Raji (cell line): Measurements from ENCODE around the gene JAZF1.

Experiments used
- POLR2A ChIP-seq: IDR thresholded peaks from 2 replicates; pipeline ENCODE4 v1.6.1; 2011; ENCODE audit warnings: low read depth, low read length, control low read depth; ENCODE audit not compliant: insufficient read depth

Gene JAZF1

GRCh38 chr7:28067171-28067570 lies 113.4 kb downstream of the JAZF1 start:
- TF ChIP-seq POLR2A, result no peak

DNA sequence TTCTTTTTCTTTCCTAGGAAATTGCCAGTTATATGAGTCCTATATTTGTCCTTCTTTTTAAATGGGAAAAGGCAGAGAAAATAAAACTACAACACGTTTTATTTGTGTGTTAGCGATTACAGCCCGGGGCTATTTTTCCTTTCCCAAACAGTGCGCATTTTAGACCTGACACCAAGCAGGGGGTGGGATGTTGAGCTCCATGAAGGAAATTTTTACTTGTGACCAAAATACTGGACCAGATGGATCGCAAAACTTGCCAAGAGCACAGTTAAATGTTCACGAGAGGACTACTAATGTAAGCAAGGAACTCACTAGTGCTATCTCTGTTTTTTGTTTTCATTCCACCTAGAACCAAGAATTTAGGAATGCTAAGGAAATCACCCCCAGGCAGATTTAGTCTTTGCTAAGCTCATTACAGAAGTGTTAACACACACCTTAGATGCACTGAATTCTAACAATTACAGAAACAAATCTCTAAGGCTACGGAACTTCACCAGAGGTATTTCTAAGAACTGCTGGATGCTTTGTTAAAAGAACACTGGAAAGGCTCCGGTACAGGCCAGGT lies 114.8 kb downstream of the JAZF1 start:
- no peak for TF ChIP-seq POLR2A

GRCh38 chr7:28065308-28065707 lies 115.3 kb downstream of the JAZF1 start:
- TF ChIP-seq POLR2A, result no peak

DNA sequence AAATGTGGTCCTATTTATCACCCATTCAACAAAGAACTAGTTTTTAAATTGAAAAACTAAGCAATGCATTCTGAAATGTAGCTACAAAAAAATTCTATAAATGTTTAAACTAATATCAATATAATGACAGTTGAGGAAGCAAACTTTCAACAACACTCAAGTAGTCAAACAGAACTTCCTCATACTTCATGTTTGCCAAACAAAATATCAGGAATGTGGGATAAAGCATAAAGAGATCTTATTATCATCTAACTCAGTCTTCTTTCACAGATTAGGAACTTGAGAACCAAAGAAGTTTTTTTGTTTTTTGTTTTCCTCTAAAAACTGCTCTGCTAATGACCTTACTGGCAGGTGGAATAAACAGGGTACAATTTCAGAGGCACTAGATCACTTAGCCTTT lies 116.2 kb downstream of the JAZF1 start:
- no peak for TF ChIP-seq POLR2A

DNA sequence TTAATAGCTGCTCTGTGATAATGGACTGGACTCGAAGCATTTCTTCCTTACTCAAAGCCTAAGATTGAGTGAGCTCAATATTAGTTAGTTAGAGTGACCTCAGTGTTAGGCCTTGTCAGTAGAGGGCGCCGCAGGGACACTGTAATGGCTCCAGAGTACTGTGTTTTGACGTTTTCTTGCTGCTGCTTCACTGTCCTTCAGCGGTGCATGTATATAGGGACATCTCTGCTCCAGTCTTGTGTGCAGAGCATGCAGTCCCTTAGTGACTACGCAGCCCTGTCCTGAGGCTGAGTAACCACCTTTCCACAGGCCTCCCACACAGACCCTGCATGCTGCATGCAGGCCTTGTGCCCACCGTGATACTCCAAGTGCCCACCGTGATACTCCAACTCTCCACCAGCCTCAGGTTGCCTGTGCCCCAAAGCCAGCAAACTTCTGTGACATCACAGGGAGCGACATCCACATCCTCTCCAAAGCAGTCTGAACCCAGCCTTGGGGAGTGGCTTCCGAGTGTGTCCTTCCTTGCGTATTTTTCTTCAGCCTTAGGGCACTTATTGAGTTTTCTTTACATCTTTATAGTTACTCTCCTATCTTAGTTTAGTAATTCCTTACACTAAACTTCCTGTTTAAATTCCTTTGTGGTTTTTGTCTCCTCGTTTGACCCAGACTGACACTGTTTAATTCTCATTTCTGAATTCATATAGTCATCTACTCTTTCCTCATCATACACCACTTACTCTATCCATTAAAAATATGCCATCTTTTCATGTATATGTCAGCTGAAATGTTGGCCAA lies 118.2 kb downstream of the JAZF1 start:
- TF ChIP-seq POLR2A, result no peak

GRCh38 chr7:28061824-28062196 lies 118.8 kb downstream of the JAZF1 start:
- no peak for TF ChIP-seq POLR2A

GRCh38 chr7:28060371-28060950 lies 120.1 kb downstream of the JAZF1 start:
- no peak for TF ChIP-seq POLR2A

GRCh38 chr7:28055161-28055544 lies 125.4 kb downstream of the JAZF1 start:
- TF ChIP-seq POLR2A, result no peak

DNA sequence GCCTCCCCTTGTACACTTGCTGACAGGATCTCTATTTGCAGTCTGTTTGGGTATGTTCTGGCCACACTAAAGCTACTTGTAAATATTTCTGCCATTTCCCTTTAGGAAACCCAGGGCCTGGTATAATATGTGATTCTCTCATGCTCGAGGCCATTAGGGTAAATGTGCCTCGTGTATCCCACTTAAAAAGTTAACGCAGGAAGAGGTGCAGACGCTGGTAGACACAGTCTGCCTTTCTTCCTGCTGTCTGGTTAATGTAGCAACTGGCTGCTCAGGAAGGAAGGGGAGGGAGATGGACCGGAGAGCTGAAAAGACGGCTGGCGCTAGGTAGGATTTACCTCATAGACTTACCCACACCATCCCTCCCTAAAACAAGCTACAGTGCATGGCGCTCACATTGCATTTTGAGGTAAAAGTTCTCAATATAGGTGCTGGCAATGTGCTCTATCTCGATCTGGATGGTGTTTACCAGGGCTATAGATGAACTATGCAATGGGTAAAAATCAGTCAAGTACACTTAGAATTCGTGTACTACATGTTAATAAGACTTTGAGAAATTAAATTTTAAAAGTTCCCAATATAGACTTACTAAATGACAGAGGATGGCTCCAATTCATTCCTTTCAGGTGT lies 125.9 kb downstream of the JAZF1 start:
- no peak for TF ChIP-seq POLR2A

DNA sequence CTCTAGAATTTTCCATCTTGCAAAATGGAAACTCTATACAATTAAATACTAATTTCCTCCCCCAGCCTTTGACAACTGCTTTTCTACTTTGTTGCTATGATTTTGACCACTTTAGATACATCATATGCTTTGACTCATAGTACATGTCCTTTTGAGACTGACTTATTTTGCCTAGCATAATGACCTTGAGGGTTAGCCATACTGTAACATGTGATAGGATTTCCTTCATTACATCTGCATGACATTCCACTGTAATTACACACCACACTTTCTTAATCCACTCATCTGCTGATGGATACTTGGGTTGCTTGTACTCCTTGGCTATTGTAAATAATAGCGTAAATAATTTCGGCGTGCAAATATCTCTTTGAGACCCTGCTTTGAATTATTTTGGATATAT lies 127.7 kb downstream of the JAZF1 start:
- TF ChIP-seq POLR2A, result no peak

DNA sequence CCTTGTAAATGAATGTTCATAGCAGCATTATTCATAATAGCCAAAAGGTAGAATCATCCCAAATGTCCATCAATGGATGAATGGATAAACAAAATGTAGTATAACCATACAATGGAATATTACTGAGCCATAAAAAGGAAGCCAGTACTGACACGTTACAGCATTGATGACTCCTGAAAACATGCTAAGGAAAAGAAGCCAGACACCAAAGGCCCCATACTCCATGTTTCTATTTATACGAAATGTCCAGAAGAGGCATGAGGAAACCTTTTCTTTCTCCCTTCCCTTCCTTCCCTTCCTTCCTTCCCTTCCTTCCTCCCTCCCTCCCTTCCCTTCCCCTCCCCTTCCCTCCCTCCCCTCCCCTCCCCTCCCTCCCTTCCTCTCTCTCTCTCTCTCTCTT lies 131.9 kb downstream of the JAZF1 start:
- TF ChIP-seq POLR2A, result no peak

- no peak for TF ChIP-seq POLR2A
Observed at GRCh38 chr7:28046035-28046434, 134.6 kb downstream of the JAZF1 start.

DNA sequence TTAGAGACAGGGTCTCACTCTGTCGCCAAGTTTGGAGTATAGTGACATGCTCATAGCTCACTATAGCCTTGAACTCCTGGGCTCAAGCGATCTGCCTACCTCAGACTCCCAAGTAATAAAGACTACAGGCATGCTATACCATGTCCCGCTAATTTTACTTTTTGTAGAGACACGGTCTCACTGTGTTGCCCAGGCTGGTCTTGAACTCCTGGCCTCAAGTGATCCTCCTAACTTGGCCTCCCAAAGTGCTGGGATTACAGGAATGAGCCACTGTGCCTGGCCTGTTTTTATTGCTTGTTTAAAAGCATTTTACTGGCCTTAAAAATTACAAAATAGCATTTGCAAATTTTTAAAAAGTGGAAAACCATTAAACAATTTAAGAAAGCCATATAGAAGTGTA lies 135.0 kb downstream of the JAZF1 start:
- TF ChIP-seq POLR2A, result no peak

DNA sequence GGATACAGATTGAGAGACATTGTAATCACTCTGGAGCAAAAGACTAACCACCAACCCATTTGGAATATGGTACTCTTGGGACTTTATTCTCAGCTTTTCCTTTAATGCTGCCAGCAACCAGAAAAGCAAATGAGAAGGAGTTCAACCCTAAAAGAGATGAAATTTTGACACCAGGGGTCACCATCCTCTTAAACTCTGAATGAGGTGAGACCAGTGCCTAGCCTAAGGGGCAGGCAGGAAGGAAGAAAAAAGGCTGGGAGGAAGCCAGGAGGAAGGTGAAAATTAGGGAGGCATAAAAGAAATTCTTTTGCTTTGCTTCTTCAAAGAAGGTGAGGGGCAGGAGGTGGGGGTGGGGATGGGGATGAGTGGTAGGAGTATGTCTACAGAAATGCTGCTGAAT lies 135.8 kb downstream of the JAZF1 start:
- no peak for TF ChIP-seq POLR2A

DNA sequence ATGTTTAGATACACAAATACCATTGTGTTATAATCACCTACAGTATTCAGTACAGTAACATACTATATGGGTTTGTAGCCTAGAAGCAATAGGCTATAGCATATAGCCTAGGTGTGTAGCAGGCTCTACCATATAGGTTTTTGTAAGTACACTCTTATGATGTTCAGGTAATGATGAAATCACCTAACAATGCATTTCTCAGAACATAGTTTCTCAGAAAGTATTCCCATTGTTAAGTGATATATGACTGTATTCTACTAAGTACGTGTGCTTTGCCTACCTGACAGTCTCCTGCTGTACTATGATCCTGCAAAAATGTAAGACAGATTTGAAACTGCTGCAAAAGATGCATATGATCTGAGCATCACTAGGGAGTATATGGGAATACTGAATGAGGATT lies 137.9 kb downstream of the JAZF1 start:
- no peak for TF ChIP-seq POLR2A
